NCI-H2196 (cell line): ENCODE results near the gene ZMAT3.
"Not testable (repeated sequence)": the region's sequence is repeated elsewhere in the genome, so short reads cannot be mapped to it uniquely, and the experiment has no call there.

ENCODE experiments used
- DNase-seq: peaks from one replicate; lab custom pipeline; 2025; ENCODE audit not compliant: unreplicated experiment; lab: John Stamatoyannopoulos, UW

ZMAT3 gene

DNA sequence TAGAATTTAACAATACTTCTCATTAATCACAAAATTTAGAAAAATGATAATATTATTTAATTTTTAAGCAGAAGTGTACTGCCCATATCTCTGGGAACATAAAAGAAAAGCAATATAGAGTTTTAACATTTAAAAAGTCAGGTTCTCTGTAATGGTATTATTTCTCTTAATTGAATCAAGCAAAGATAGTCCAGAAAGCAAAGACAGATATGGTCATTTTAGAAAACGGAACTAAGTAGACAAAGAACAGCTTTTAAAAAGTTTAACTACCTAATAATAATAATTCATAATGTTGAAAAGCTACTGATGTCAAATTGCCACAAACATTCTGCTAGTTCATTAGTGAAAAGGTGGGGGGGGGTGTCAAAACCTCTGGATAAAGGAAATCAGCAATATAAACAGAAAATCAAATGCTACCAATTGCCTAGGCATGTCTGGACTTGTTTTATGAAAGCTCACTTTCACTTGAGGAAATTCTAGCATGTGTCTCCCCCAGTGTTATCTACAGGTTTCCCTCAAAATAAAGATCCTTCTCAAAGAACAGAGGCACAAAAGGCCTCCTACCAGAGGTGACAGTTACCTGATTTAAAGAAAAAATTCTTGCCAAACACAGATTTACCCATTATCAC is 1.7 kb downstream of the ZMAT3 start:
- DNase-seq: no peak

DNA sequence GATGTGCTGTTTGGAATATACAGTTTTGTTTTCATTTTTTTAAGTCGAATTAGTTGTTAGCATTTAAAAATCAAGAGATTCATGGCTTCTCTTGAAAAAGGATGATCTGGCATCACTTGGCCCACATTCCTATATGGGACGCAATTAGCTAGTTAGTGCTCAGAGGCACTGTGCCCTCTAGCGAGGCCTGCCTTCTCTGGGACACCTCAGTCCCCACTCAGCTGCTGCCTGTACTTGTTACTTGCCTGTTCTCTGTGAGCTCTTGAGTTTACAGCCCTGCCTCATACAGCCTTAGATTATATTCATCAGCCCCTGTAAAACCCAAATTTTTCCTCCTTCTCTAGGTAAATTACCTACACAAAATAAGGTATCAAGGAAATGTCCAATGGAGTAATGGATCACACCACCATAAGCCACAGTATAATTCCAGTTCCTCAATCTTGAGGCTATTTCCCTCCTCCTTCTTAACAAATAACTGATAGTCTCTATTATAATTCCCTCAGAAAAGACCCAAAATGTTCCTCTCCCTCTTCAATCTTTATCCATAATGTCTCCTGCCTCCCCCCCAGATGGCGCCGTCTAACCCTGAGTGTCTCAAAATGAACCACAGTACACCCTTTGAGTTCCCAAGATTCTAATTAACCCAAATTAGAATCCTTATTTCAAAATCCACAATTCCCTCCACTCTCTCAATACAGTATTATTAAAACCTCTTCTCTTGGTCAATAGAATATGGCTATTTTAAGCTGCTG is 2.7 kb downstream of the ZMAT3 start:
- DNase-seq: peak; percentile 33

DNA sequence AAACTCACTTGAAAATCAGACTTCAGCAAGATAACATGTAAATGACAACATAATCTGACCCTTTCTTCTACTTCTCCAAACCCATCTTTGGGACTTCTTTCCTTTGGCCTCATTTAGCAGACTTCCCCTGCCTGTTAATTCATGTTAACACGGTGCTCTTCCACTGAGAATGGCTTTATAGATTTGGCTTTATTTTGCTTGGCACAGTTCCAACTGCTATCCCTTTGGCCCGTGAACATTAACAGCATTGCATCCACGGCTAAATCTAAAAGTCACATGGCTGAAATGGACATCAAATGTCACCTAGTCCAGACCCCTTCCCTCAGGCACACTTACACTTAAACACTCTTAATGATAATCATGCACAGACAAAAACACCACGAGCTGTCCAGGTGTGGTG is 3.8 kb downstream of the ZMAT3 start:
- peak; percentile 31 for DNase-seq

DNA sequence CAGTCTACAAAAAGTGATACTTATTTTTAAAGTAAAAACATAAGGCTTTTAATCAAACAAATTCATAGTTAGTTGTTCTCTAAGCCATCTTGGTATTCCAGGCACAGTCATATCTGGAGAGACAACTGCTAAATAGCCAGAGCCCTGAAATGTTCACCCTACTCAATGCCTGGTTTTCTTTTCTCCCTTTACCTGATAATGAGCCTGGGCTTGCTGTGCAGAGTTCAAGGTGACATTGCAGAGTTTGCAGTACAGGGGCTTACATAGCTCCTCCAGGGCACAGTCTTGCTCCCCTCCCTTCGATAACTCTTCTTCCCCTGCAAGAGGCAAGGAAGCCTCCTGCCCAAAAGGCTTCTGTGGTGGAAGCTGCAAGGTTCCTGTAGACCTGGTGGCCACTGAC is 4.3 kb downstream of the ZMAT3 start:
- DNase-seq: no peak

DNA sequence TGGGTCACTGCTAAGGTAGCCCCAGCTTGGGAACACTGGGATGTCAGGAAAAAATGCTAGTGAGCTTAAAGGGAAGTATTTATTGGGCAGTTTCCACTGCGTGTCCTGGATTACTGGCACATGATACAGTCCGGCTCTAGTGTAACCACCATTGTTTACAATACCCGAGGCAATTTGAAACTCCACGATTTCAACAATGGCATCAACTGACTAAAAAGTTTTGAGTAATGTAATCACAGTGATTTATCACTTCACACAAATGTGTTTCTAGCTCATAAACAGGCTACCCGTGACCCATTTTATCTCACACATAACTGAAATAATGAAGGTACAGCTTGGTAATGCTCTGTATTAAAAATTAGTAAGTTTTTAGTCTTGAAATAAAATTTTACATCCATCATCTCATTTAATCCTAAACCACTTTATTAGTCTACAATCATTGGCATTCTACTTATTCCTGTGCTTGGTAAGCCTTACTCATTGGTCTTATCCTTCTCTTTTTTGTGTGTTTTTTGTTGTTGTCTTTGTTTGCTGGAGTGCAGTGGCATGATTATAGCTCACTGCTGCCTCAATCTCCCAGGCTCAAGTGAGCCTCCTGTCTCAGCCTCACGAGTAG is 7.6 kb downstream of the ZMAT3 start:
- no peak for DNase-seq

DNA sequence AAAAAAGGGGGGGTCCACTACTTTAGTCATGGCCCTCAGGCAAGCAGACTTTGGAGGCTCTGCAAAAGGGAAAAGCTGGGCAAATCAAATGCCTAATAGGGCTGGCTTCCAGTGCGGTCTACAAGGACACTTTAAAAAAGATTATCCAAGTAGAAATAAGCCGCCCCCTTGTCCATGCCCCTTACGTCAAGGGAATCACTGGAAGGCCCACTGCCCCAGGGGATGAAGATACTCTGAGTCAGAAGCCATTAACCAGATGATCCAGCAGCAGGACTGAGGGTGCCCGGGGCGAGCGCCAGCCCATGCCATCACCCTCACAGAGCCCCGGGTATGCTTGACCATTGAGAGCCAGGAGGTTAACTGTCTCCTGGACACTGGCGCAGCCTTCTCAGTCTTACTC is 15.3 kb downstream of the ZMAT3 start:
- DNase-seq: no peak

DNA sequence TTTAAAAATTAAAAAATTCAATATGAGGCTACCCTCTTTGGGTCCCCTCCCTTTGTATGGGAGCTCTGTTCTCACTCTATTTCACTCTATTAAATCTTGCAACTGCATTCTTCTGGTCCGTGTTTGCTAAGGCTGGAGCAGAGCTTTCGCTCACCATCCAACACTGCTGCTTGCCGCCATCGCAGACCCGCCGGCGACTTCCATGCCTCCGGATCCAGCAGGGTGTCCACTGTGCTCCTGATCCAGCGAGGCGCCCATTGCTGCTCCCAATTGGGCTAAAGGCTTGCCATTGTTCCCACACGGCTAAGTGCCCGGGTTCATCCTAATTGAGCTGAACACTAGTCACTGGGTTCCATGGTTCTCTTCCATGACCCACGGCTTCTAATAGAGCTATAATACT is 17.0 kb downstream of the ZMAT3 start:
- not testable (repeated sequence) for DNase-seq

DNA sequence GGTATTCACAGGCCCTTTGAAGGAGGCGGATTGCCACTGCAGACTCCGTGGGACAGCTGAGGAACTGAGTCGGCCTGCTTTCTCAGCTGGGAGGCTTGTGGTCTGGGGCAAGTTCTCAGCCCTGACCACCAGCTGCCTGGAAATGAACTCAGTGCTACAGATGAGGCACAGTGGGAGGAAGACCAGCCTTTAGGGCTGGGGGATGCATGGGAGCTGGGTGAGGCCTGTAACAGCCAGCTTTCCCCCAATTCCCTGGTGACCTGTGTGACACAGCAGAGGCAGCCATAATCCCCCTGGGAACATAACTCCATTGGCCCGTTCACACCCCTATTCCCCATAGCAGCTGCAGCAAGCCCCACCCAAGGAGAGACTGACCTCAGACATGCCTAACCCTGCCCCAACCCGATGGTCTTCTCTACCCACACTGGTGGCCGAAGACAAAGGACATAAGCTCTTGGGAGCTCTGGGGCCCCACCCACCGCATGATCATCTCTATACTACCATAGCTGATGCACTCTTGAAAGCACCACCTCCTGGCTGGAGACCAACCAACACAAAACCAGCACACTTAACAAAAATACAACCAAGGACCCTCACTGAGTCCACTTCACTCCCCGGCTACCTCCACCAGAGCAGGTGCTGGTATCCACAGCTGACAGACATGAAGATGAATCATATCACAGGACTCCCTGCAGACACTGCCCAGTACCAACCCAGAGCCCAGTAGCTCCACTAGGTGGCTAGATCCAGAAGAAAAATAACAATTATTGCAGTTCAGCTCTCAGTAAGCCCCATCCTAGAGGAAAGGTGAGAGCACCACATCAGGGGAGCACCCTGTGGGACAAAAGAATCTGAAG is 24.9 kb downstream of the ZMAT3 start:
- no peak for DNase-seq

DNA sequence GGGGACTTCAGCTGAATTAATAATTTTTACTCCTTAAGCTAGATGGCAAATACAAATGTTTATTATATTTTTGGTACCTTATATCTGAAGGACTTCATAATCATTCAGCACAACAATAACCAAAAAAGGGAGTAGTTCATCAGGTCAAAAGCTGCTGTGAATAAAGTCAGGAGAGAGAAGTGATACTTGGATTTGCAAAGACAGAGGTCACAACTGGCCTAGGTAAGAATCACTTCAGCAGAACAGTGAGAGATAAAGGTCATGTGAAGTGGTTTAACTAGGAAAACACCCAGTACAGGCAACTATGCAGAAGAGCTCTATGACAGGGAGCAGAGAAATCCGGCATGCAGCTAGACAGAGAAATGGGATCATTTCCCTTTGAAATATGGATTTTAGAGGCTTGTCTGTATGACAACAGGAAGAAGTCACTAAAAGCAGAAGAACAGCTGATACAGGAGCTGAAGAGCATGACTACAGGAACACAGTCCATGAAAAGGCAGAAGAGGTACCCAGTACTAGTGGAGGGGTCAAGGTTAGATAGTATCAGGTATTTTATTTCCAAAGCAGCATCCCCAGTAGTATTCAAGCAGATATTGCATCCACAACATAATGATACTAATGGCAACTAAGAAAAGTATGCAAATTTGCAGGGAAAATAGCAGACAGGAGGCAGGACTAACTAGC is 25.7 kb downstream of the ZMAT3 start:
- DNase-seq: no peak

DNA sequence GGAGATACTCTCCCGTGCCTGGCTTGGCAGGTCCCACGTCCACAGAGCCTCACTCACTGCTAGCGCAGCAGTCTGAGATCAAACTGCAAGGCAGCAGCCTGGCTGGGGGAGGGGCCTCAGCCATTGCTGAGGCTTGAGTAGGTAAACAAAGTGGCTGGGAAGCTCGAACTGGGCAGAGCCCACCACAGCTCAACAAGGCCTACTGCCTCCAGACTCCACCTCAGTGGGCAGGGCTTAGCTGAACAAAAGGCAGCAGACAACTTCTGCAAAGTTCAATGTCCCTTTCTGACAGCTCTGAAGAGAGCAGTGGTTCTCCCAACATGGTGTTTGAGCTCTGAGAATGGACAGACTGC is 32.7 kb downstream of the ZMAT3 start:
- not testable (repeated sequence) for DNase-seq

DNA sequence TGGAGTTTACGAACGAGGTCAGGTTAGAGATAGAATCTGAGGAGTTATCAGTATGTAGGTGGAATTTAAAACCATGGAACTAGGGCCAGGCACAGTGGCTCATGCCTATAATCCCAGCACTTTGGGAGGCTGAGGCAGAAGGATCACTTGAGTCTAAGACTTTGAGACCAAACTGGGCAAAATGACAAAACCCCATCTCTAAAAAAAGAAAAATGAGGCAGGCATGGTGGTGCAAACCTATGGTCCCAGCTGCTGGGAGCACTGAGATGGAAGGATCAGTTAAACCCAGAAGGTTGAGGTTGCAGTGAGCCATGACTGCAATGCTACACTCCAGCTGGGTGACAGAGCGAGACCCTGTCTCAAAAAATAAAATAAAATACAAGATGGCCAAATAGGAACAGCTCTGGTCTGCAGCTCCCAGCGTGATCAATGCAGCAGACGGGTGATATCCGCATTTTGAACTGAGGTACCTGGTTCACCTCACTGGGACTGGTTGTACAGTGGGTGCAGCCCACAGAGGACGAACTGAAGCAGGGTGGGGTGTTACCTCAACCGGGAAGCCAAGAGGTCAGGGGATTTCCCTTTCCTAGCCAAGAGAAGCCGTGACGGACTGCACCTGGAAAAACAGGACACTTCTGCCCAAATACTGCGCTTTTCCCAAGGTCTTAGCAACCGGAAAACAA is 33.3 kb downstream of the ZMAT3 start:
- no peak for DNase-seq

DNA sequence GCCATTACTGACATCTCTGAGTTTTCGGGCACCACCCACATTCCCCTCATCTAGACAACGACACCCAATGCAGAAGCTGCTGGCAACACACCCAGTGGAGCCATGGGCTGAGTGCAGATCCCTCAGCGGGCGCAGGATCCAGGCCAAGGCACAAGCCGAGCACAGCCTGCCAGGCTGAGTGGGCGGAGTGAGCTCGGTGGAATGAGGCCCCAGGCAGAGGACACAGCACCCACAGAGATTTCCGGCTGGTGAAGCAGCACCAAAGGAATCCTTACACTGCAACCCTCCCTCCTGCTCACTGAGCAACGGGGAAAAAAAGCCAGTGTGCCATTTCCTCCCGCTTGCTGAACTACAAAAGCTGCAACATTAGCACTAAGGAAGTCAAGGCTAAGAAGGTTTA is 34.3 kb downstream of the ZMAT3 start:
- DNase-seq: no peak

DNA sequence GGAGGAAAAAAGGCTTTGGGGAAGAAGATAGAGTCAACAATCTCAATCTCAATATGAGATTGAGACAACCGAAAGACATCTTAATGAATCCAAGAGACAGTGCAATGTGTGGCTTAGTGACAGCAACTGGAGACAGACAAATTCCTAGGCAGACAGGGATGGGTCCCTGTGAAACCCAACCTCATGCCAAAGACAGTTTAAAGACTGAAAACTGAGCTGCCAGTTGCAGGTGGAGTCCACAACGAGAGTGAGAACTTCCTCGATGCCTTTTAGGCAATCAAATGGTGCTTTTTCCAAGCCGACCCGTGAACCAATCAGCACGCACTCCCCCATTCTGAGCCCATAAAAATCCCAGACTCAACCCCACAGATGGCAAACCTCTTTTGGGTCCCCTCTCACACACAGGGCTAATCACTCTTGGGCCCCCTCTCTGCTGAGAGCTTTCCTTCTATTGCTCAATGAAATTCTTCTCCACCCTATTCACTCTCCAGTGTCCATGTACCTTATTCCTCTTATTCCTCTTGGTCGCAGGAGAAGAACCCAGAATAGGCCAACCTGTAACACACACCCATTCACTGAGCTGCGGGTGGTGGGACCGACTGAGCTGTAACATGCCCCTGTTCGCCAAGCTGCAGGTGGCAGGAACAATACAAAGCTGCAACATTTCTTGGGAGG is 34.8 kb downstream of the ZMAT3 start:
- no peak for DNase-seq

DNA sequence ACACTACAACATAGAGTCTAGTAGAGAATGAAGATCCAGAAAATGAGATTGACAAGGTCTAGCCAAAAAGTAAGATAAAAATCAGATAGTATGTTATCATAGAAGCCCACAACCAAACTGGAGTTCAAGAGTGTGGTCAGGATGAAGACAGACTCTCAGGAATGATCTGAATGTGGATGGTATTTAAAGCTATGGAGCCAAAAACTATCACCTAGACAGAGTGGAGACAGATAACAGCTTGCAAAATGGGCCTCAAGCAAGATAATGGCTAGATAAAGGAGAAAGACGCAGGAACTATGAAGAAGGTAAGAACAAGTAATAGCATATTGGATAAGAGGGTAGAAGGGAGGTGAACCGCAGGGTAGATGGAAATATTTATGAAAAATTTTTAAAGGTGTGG is 35.4 kb downstream of the ZMAT3 start:
- no peak for DNase-seq

DNA sequence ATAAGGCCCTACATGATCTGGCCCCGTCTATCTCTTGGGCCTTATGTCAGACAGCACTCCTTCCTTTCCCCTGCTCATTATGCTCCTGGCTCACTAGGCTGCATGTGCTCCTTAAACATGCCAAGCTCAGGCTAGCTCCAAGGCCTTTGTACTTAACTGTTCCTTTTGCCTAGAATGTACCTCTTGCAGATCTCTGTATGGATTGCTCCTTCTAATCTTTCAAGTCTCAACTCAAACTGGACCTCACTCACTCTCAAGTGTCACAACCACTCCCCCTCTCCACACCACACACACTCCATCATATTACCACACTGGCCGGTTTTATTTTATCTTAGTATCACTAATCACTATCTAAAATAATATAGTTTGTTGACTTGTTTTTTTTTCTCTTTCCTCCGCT is 36.4 kb downstream of the ZMAT3 start:
- no peak for DNase-seq

DNA sequence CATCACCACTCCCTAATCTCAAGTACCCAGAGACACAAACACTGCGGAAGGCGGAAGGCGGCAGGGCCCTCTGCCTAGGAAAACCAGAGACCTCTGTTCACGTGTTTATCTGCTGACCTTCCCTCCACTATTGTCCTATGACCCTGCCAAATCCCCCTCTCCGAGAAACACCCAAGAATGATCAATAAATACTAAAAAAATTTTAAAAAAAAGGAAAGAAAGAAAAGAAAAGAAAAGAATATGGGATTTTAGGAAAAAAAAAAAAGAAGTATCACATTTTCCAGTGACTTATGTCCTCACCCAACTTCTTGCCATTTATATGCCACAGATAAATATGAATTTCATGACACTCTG is 38.3 kb downstream of the ZMAT3 start:
- not testable (repeated sequence) for DNase-seq

DNA sequence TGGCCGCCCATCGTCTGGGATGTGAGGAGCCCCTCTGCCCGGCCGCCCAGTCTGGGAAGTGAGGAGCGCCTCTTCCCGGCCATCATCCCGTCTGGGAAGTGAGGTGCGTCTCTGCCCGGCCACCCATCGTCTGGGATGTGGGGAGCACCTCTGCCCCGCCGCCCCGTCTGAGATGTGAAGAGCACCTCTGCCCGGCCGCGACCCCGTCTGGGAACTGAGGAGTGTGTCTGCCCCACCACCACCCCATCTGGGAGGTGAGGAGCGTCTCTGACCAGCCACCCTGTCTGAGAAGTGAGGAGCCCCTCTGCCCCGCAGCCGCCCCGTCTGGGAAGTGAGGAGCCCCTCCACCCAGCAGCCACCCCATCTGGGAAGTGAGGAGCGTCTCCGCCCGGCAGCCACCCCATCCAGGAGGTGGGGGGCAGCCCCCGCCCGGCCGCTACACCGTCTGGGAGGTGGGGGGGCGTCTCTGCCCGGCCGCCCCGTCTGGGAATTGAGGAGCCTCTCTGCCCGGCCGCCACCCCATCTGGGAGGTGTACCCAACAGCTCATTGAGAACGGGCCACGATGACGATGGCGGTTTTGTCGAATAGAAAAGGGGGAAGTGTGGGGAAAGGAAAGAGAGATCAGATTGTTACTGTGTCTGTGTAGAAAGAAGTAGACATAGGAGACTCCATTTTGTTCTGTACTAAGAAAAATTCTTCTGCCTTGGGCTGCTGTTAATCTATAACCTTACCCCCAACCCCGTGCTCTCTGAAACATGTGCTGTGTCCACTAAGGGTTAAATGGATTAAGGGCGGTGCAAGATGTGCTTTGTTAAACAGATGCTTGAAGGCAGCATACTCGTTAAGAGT is 38.9 kb downstream of the ZMAT3 start:
- DNase-seq: not testable (repeated sequence)

DNA sequence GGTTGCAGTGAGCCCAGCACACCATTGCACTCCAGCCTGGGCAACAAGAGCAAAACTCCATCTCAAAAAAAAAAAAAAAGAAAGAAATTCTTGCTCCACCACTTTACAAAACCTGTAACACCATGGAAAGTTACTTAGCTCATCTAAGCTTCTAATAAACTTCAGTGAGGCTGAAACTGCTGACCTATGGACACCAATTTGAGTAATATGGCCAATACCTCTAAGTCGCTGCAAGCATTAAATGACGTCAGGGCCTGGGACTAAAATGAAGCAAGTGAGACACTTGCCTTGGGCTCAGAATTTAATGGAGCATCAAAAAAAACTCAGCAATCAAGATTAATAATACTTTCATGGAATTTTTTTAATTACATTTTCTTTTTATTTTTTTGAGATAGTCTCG is 42.5 kb downstream of the ZMAT3 start:
- no peak for DNase-seq

DNA sequence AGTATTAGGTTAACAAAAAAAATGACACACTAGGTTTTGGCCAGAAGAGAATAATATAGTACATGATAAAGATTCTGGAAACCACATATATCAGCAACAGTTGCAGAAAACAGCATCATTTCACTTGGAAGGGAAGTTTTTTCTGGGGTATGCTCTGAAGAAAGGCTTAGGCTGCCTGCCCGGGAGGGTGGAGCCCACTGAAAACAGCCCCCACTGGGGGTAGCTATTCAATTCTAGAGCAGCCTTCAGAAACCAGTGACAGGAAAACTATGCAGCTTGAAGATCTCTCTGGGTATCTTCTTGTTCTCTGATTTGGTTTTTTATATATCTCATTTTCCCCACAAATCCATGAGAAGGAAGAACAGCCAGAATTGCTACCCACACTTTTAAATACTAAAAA is 43.2 kb downstream of the ZMAT3 start:
- no peak for DNase-seq
